Hepatocyte (in vitro differentiated cells): ENCODE results near the gene SMIM24.

Experiments
- EZH2phosphoT487 ChIP-seq: fragments of 200-600 bp; sonication (generic); IDR thresholded peaks from one replicate; pipeline ENCODE4 v1.6.1; 2018; ENCODE audit warnings: antibody characterized with exemption, mild to moderate bottlenecking, low read depth, moderate library complexity; ENCODE audit not compliant: unreplicated experiment, severe bottlenecking
- TF ChIP-seq, protein P1 (sequence below): fragments of 200-600 bp; sonication (generic); IDR thresholded peaks from 2 replicates; pipeline ENCODE4 v1.5.1; 2016; ENCODE audit warnings: antibody characterized with exemption, mild to moderate bottlenecking; ENCODE audit not compliant: poor library complexity

DNA sequence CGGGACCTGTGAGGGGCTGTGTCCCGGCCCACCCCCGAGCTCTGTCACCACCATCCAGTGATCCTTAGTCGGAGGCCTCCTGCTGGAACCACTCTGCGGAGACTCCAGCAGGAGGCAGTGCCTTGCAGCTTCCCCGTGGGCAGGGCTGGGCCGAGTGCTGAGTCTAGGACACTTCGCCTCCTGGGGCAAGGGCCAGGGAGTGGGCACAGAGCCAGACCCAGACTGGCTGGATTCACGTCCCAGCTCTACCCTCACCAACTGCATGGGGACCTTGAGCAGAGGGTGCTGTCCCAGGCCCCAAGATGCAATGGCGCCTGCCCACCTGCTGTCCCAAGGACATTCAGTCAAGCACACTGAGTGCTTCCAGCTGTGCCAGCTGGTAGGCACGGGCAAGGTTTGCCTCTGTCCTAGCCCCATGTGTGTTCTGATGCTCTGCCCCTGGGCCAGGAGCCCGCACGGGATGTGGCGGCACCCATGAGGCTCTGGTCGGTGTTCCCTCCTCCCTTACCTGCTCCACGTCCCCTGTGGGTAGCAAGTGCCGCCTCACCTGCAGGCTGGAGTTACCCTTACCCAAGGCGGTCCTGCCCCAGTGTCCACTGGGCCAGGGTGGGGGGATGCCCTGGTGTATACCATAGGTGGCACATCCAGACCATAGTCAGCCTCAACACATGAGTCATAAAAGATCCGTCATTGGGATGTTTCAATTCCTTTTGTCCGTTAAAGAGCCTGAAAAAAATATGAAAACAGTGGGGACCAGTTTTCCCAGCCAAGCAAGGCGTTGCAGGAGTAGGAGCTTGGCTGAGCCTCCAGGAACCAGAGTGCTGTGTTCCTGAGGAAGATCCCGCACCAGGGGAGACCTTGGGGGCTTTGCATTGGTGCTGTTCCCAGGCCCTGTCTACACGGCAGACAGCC is 33.2 kb upstream of the SMIM24 start:
- TF ChIP-seq, protein P1, sequence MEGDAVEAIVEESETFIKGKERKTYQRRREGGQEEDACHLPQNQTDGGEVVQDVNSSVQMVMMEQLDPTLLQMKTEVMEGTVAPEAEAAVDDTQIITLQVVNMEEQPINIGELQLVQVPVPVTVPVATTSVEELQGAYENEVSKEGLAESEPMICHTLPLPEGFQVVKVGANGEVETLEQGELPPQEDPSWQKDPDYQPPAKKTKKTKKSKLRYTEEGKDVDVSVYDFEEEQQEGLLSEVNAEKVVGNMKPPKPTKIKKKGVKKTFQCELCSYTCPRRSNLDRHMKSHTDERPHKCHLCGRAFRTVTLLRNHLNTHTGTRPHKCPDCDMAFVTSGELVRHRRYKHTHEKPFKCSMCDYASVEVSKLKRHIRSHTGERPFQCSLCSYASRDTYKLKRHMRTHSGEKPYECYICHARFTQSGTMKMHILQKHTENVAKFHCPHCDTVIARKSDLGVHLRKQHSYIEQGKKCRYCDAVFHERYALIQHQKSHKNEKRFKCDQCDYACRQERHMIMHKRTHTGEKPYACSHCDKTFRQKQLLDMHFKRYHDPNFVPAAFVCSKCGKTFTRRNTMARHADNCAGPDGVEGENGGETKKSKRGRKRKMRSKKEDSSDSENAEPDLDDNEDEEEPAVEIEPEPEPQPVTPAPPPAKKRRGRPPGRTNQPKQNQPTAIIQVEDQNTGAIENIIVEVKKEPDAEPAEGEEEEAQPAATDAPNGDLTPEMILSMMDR: no peak
- no peak for TF ChIP-seq EZH2phosphoT487
